Measurements from ENCODE around the gene HMGXB3.
"Not testable (repeated sequence)": the region's sequence is repeated elsewhere in the genome, so short reads cannot be mapped to it uniquely, and the experiment has no call there.

Gene HMGXB3

GRCh38 chr5:150068961-150069645 is 68.6 kb downstream of the HMGXB3 start:
- DNase-seq, result no peak

- DNase-seq, result no peak
Measured at GRCh38 chr5:150069672-150070627, 69.4 kb downstream of the HMGXB3 start.

- no peak for DNase-seq
Measured at GRCh38 chr5:150070821-150071220, 70.3 kb downstream of the HMGXB3 start.

GRCh38 chr5:150073086-150073625 is 72.6 kb downstream of the HMGXB3 start:
- DNase-seq, result no peak

GRCh38 chr5:150073677-150074076 is 73.1 kb downstream of the HMGXB3 start:
- DNase-seq, result no peak

GRCh38 chr5:150075233-150075632 is 74.7 kb downstream of the HMGXB3 start:
- DNase-seq, result no peak

GRCh38 chr5:150075806-150076205 is 75.3 kb downstream of the HMGXB3 start:
- DNase-seq, result no peak

- no peak for DNase-seq
Measured at GRCh38 chr5:150077060-150077459, 76.5 kb downstream of the HMGXB3 start.

- no peak for DNase-seq
Measured at GRCh38 chr5:150077996-150078801, 77.7 kb downstream of the HMGXB3 start.

GRCh38 chr5:150078802-150079689 is 78.5 kb downstream of the HMGXB3 start:
- DNase-seq, result no peak

GRCh38 chr5:150079909-150080461 is 79.4 kb downstream of the HMGXB3 start:
- DNase-seq, result no peak

- DNase-seq, result no peak
Measured at GRCh38 chr5:150080696-150081435, 80.3 kb downstream of the HMGXB3 start.

GRCh38 chr5:150081541-150082283 is 81.2 kb downstream of the HMGXB3 start:
- no peak for DNase-seq

GRCh38 chr5:150082374-150082773 is 81.8 kb downstream of the HMGXB3 start:
- DNase-seq, result no peak

GRCh38 chr5:150082889-150083288 is 82.3 kb downstream of the HMGXB3 start:
- DNase-seq, result no peak

- not testable (repeated sequence) for DNase-seq
Measured at GRCh38 chr5:150084754-150085153, 84.2 kb downstream of the HMGXB3 start.

- DNase-seq, result no peak
Measured at GRCh38 chr5:150085191-150085912, 84.8 kb downstream of the HMGXB3 start.

GRCh38 chr5:150085950-150086715 is 85.6 kb downstream of the HMGXB3 start, which contains the start of gene CSF1R:
TSS of gene CSF1R (minus strand) at chr5:150086554. CDS start at chr5:150086427, 127 bp downstream.
- no peak for DNase-seq

Measured in NCI-H1105 (cell line).